Tongue (tissue), 2 donors: Measurements from ENCODE around the gene ABTB2. TPM values are rescaled to one million over a fixed set of nuclear protein-coding genes. Genes with fewer than 3 reads are reported as not detected.
A peak's percentile ranks its signal among the peaks of the same experiment; 100 is the strongest.
"Not testable (repeated sequence)": the region's sequence is repeated elsewhere in the genome, so short reads cannot be mapped to it uniquely, and the experiment has no call there.

Experiments used
- DNase-seq: peaks from one replicate; pipeline ENCODE4 v3.0.0-alpha.2; 2015
- total RNA-seq: library from RNA; depleted of rRNA; stranded (reverse); fragments of >200 nt; gene quantifications from one replicate; pipeline ENCODE4 v1.2.3, GENCODE V29; 2014

ABTB2 gene
- total RNA-seq, 1 donor from 2014 or later, result 19.9 TPM

DNA sequence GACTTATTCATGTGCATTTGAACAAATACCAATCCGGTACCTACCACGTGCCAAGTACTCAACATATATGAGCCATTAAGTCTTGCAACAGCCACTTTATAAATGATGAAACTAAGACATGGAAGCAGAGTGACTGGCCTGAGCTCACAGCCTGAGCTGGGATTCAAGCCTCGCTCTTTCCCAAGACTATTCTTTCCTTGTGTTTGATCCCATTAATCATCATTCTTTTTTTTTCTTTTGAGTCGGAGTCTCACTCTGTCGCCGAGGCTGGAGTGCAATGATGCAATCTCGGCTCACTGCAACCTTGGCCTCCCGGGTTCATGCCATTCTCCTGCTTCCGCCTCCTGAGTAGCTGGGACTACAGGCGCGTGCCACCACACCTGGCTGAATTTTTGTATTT is 119.3 kb downstream of the ABTB2 start:
- no peak for DNase-seq

- DNase-seq, result no peak
These were observed 121.2 kb downstream of the ABTB2 start for GRCh38 chr11:34236572-34236971.

DNA sequence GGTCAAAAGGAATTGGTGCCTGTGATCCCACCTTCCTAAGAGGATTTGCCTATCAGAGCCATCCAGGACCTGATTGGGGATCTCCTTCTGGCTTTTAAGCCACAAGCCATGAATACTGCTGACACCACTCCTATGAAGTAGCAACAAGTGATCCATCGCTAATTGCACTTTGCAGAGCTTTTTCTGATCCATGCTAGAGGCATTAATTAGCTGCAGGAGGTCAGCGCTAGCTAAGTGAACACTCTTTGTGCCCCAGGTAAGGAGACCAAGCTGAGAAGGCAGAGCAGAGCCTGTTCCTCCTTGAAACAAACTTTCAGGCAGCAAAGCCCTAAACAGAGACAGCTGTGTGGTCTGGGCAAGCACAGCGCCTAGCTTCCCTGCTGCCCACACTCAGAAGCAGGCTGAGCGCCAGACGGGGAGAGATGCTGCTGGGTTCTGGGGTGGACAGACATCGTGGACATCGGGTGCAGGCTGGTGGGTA is 122.2 kb downstream of the ABTB2 start:
- DNase-seq, result no peak

- no peak for DNase-seq
These were observed 122.6 kb downstream of the ABTB2 start for GRCh38 chr11:34235189-34235588.

DNA sequence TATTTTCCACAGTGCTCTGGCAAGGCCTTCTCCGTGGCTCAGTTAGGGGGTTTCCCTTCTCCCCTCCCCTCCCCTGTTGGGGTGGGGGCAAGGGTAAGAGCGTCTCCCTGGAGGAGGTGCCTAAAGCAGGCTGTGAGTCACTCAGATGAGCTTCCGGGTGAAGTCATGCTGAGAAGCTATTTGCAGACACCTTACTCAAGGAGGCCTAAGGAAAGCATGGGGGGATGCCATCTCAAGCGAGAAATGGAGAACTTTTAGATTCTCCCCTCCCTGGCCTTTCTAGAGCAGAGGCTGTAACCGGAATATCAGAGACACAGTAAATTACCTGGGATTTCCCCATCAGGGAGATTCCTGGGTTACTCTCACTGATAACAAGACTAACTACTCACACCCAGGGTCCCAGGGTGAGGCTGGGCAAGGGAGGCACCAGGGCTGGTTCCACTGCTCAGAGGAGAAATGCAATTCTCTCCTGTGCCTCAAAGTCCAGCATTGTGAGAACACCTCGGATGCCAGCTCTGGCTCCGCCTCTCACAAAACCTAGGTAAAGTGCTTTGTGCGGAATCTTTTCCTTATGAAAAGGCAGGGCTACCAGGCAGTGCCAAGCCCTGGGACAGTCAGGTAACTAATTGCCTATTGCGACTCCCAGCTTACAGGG is 123.6 kb downstream of the ABTB2 start:
- peak; percentile 32 for DNase-seq

DNA sequence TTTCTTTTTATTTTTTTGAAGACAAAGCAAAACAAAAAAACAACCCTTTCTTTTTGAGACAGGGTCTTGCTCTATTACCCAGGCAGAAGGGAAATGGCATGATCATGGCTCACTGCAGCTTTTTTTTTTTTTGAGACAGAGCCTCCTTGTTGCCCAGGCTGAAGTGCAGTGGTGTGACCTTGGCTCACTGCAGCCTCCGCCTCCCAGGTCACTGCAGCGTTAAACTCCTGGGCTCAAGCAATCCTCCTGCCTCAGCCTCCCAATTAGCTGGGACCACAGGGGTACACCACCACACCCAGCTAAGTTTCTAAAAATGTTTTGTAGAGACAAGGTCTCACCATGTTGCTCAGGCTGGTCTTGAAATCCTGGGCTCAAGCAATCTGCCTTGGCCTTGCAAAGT is 124.6 kb downstream of the ABTB2 start:
- DNase-seq, result no peak

DNA sequence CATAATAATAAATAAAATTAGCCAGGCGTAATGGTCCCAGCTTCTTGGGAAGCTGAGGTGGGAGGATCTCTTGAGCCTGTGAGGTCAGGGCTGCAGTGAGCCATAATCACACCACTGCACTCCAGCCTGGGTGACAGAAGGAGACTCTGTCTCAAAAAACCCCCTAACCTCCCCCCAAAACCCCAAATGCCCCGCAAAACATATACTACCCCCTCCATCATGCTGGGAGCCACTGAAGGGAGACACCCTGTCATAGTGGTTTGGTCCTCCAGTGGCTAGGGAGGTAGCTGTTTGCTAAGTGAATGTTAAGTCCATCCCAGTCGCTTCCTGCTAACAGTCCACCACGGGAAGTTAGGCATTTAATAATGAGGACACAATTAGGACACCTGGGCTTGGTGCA is 125.0 kb downstream of the ABTB2 start:
- DNase-seq, result no peak

- DNase-seq, result no peak
These were observed 131.6 kb downstream of the ABTB2 start for GRCh38 chr11:34226210-34226609.

DNA sequence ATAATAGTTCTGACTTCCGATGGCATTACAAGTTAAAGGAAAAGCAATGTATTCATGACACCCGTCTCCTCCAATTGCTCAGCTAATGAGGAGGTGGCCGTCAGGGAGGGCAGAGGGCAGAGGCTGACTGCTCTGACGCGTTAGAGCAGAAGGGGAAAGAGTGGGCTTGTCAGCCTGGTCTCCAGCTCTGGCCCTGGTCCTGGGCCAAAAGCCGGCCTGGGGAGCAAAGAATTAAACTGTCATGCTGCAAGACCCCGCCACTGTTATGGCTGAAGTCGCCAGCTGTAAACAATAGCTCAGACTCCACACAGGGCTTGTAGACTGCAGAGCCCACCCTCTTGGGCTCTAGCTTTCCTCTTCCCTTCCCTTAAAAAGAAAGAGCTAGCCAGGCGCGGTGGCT is 132.7 kb downstream of the ABTB2 start:
- no peak for DNase-seq

DNA sequence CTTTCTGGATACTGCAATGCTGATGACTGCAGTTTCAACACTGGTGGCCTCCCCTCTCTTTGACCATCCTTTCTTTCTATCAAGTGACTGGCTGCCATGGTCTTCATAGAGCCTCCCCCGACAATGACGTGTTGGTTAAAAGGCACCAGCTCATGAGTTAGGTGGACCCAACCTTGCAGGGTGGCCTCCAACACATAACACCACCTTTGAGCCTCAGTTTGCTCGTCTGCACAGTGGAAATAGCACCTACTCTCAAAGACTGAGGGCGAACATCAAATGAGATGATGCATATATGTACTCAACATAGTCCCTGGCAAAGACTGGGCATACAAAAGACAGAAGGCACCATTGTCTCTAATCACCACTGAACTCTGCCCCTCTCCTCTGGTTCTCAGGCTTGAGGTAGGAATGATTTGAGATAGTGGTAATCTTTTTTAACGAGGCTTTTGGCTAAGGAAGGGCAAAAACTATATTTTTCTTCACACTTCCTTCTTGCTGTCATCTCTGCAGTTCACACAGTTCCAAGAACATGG is 133.3 kb downstream of the ABTB2 start:
- no peak for DNase-seq

DNA sequence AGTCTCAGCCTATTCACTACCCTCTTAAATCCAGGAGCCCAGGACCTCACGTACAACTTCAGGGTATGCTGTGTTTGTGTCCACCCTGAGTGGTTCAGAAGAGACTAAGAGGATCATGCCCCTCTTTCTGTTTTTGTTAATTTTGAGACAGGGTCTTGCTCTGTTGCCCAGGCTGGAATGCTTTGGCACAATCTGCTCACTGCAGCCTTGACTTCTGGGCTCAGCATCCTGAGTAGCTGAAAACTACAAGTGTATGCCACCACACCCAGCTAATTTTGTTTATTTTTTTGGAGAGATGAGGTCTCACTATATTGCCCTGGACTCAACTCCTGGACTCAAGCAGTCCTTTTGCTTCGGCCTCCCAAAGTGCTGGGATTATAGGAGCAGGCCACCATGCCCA is 133.9 kb downstream of the ABTB2 start:
- no peak for DNase-seq

- peak; percentile 60 for DNase-seq
These were observed 134.6 kb downstream of the ABTB2 start for GRCh38 chr11:34223021-34223813.

- DNase-seq, result no peak
These were observed 135.8 kb downstream of the ABTB2 start for GRCh38 chr11:34222030-34222429.

- no peak for DNase-seq
These were observed 137.9 kb downstream of the ABTB2 start for GRCh38 chr11:34219941-34220370.

DNA sequence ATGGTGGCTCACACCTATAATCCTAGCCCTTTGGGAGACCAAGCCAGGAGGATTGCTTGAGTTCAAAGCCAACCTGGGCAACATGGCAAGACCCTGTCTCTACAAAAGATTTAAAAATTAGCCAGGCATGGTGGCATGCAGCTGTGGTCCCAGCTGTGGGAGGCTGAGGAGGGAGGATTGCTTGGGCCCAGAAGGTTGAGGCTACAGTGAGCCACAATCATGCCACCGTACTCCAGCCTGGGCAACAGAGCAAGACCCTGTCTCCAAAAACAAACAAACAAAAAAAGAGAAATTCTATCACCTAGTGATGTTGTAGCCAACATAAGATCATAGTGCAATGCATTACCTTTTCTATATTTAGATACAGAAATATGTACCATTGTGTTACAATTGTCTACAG is 138.5 kb downstream of the ABTB2 start:
- DNase-seq, result no peak

- DNase-seq, result not testable (repeated sequence)
These were observed 139.1 kb downstream of the ABTB2 start for GRCh38 chr11:34218756-34219155.

GRCh38 chr11:34218067-34218466 is 139.7 kb downstream of the ABTB2 start:
- DNase-seq, result no peak

- DNase-seq, result no peak
These were observed 141.1 kb downstream of the ABTB2 start for GRCh38 chr11:34216706-34217105.

- no peak for DNase-seq
These were observed 141.9 kb downstream of the ABTB2 start for GRCh38 chr11:34215806-34216453.

DNA sequence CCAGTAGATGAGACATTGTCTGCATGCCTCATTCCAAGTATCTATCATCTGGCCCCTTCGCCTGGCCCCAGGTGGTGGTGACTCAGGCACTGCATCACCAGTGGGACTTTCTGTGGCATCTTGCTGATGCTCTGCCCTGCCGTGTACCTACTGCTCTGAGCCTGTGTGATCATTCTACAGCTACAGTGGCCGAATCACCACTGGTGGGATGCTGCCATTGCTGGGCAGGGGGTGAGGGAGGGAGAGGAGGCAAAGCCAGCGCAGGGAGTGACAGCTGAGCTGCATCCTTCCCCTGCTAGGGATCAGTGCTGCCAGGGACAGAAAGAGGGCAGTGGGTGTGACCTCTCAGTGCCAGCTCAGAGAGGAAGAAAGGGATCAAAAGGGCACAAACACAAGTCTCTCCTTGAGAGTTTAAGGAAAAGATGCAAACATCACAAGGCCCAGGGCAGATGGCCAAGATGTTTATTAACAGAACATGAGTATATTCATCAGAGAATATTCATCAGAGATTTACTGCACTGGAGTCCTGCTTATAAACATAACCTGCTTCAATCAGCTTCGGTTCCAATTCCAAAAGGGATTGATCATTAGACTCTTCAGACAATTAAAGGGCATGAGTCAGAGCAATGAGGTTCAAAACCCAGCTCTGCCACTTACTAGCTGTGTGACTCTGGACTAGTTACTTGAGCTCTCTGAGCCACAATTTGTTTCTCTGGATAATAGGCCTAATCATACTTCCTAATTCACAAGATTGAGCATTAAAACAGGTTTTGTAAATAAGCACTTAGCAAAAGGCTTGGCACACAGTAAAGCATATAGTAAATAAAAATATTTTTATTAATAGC is 142.6 kb downstream of the ABTB2 start:
- DNase-seq, result no peak

DNA sequence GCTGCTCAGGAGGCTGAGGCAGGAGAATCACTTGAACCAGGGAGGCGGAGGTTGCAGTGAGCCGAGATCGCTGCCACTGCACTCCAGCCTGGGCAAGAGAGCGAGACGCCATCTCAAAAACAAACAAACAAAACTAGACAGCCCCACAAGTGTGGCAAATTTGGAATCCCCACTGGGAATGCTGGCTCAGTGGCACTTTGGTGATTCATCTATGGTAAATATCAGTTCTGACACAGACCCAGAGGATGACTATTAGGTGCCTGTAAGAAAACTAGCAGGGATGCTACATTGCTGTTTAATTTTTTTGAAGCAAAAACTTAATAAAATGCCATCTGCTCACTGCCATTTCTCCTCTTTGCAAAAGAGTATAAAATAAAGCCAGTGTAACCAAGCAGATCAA is 144.4 kb downstream of the ABTB2 start:
- no peak for DNase-seq

- DNase-seq, result no peak
These were observed 145.2 kb downstream of the ABTB2 start for GRCh38 chr11:34212566-34212965.
